Measurements from ENCODE around the gene RALGAPB.

The RALGAPB gene

GRCh38 chr20:38528167-38528566 lies 55.5 kb downstream of the RALGAPB start:
- H3K36me3 ChIP-seq (ENCODE audit: low read length): peaks cover 21% of the 10 kb centered on the region; the same call in 1 of the 2 replicates
- H4K20me1 ChIP-seq (ENCODE audit: low read depth, low read length): no peaks in the 10 kb centered on the region
- no peak overlapping the region for H3K4me3 ChIP-seq (ENCODE audit: insufficient read depth, low read length, poor library complexity, severe bottlenecking)
- no peak overlapping the region for H2AFZ ChIP-seq (ENCODE audit: low read depth, low read length, severe bottlenecking)
- TF ChIP-seq CTCF (IDR thresholded peaks at IDR 0.05; ENCODE audit: insufficient read depth, low read length, poor library complexity, severe bottlenecking): no peak
- no peak for TF ChIP-seq EZH2phosphoT487 (conservative IDR thresholded peaks at IDR 0.05; ENCODE audit: low read length)
- no peaks in the 10 kb centered on the region for H3K9me2 ChIP-seq (replicated peaks; ENCODE audit: insufficient read depth, low read length)
- H3K4me2 ChIP-seq (ENCODE audit: low read depth, low read length, poor library complexity, severe bottlenecking): no peak overlapping the region
- no peaks in the 10 kb centered on the region for H3K79me2 ChIP-seq (ENCODE audit: insufficient read depth, low read length)
- no peaks in the 10 kb centered on the region for H3K9me3 ChIP-seq (ENCODE audit: insufficient read depth, low read length)
- no peak overlapping the region for H3K27ac ChIP-seq (ENCODE audit: low read depth, low read length)
- H3K27me3 ChIP-seq (ENCODE audit: low read length): no peaks in the 10 kb centered on the region
- H3F3A ChIP-seq (ENCODE audit: insufficient read depth): no peaks in the 10 kb centered on the region
- H3K9ac ChIP-seq (ENCODE audit: low read length): no peak overlapping the region

- Histone ChIP-seq H3K4me3 (ENCODE audit: insufficient read depth, low read length, poor library complexity, severe bottlenecking) (no peak overlapping the region), H3K36me3 (ENCODE audit: low read length) (peaks cover 17% of the 10 kb centered on the region; the same call in 1 of the 2 replicates), H3K9ac (ENCODE audit: low read length) (no peak overlapping the region), H4K20me1 (ENCODE audit: low read depth, low read length) (no peaks in the 10 kb centered on the region), H3K79me2 (ENCODE audit: insufficient read depth, low read length) (no peaks in the 10 kb centered on the region), H3K27me3 (ENCODE audit: low read length) (no peaks in the 10 kb centered on the region), H3K27ac (ENCODE audit: low read depth, low read length) (no peak overlapping the region), H2AFZ (ENCODE audit: low read depth, low read length, severe bottlenecking) (no peak overlapping the region), H3F3A (ENCODE audit: insufficient read depth) (no peaks in the 10 kb centered on the region), H3K4me2 (ENCODE audit: low read depth, low read length, poor library complexity, severe bottlenecking) (no peak overlapping the region), H3K9me3 (ENCODE audit: insufficient read depth, low read length) (no peaks in the 10 kb centered on the region), H3K9me2 (replicated peaks; ENCODE audit: insufficient read depth, low read length) (no peaks in the 10 kb centered on the region)
- TF ChIP-seq EZH2phosphoT487 (conservative IDR thresholded peaks at IDR 0.05; ENCODE audit: low read length) (no peak), CTCF (IDR thresholded peaks at IDR 0.05; ENCODE audit: insufficient read depth, low read length, poor library complexity, severe bottlenecking) (no peak)
These were observed 58.4 kb downstream of the RALGAPB start for GRCh38 chr20:38531021-38531420.

GRCh38 chr20:38534756-38535155 lies 62.1 kb downstream of the RALGAPB start:
- no peak overlapping the region for H3K27ac ChIP-seq (ENCODE audit: low read depth, low read length)
- H3K9ac ChIP-seq (ENCODE audit: low read length): no peak overlapping the region
- no peak overlapping the region for H2AFZ ChIP-seq (ENCODE audit: low read depth, low read length, severe bottlenecking)
- H3K36me3 ChIP-seq (ENCODE audit: low read length): peaks cover 18% of the 10 kb centered on the region; the same call in 1 of the 2 replicates
- no peaks in the 10 kb centered on the region for H3K9me2 ChIP-seq (replicated peaks; ENCODE audit: insufficient read depth, low read length)
- no peaks in the 10 kb centered on the region for H3F3A ChIP-seq (ENCODE audit: insufficient read depth)
- H3K79me2 ChIP-seq (ENCODE audit: insufficient read depth, low read length): no peaks in the 10 kb centered on the region
- H3K4me3 ChIP-seq (ENCODE audit: insufficient read depth, low read length, poor library complexity, severe bottlenecking): no peak overlapping the region
- no peak for TF ChIP-seq EZH2phosphoT487 (conservative IDR thresholded peaks at IDR 0.05; ENCODE audit: low read length)
- no peak for TF ChIP-seq CTCF (IDR thresholded peaks at IDR 0.05; ENCODE audit: insufficient read depth, low read length, poor library complexity, severe bottlenecking)
- no peaks in the 10 kb centered on the region for H3K9me3 ChIP-seq (ENCODE audit: insufficient read depth, low read length)
- no peaks in the 10 kb centered on the region for H3K27me3 ChIP-seq (ENCODE audit: low read length)
- no peak overlapping the region for H3K4me2 ChIP-seq (ENCODE audit: low read depth, low read length, poor library complexity, severe bottlenecking)
- no peaks in the 10 kb centered on the region for H4K20me1 ChIP-seq (ENCODE audit: low read depth, low read length)
